NK-92 treated with Interleukin-12 subunit alpha and Interleukin-12 subunit beta, amount 100 ng/mL, for 24 hours (cell line): ENCODE results near the gene NPRL2.
A peak's percentile ranks its signal among the peaks of the same experiment; 100 is the strongest.

Source experiments
- DNase-seq: peaks from one replicate; lab custom pipeline; 2025; lab: John Stamatoyannopoulos, UW

NPRL2 gene

GRCh38 chr3:50350527-50351322 is at the start of gene NPRL2, which contains the start of gene CYB561D2:
NPRL2 (minus strand) TSS chr3:50350775; CDS start chr3:50350652, 123 bp downstream.
CYB561D2 (plus strand) TSS chr3:50350862; CDS start chr3:50351434, 572 bp downstream.
- DNase-seq, result peak; percentile 95

- DNase-seq, result no peak
Observed at GRCh38 chr3:50396502-50396901, 45.9 kb upstream of the NPRL2 start.

GRCh38 chr3:50395070-50395860 is 44.7 kb upstream of the NPRL2 start:
- DNase-seq, result no peak

GRCh38 chr3:50393061-50393460 is 42.5 kb upstream of the NPRL2 start:
- DNase-seq, result no peak

- no peak for DNase-seq
Observed at GRCh38 chr3:50392101-50392715, 41.6 kb upstream of the NPRL2 start.

GRCh38 chr3:50390508-50391224 is 40.1 kb upstream of the NPRL2 start:
- no peak for DNase-seq

GRCh38 chr3:50389414-50389767 is 38.8 kb upstream of the NPRL2 start:
- DNase-seq, result no peak

GRCh38 chr3:50388720-50389413 is 38.3 kb upstream of the NPRL2 start:
- no peak for DNase-seq

GRCh38 chr3:50388016-50388719 is 37.6 kb upstream of the NPRL2 start:
- DNase-seq, result no peak

- DNase-seq, result no peak
Observed at GRCh38 chr3:50385754-50386153, 35.2 kb upstream of the NPRL2 start.

- DNase-seq, result no peak
Observed at GRCh38 chr3:50383750-50384149, 33.2 kb upstream of the NPRL2 start.

GRCh38 chr3:50382722-50383121 is 32.1 kb upstream of the NPRL2 start:
- DNase-seq, result no peak

- no peak for DNase-seq
Observed at GRCh38 chr3:50381383-50381782, 30.8 kb upstream of the NPRL2 start.

GRCh38 chr3:50380405-50381085 is 30.0 kb upstream of the NPRL2 start:
- no peak for DNase-seq

- no peak for DNase-seq
Observed at GRCh38 chr3:50378757-50379156, 28.2 kb upstream of the NPRL2 start.

GRCh38 chr3:50378024-50378423 is 27.4 kb upstream of the NPRL2 start:
- DNase-seq, result no peak

GRCh38 chr3:50375258-50375931 is 24.8 kb upstream of the NPRL2 start:
- DNase-seq, result no peak

GRCh38 chr3:50374363-50375257 is 24.0 kb upstream of the NPRL2 start:
- no peak for DNase-seq
